Middle frontal gyrus (tissue), 1 donor: ENCODE results near the gene PLCH2.
"Not testable (repeated sequence)": the region's sequence is repeated elsewhere in the genome, so short reads cannot be mapped to it uniquely, and the experiment has no call there.

Experiments
- DNase-seq: peaks from one replicate; pipeline ENCODE4 v3.0.0-alpha.2; 2015; ENCODE audit warnings: low spot score; ENCODE audit errors: extremely low spot score

The PLCH2 gene

GRCh38 chr1:2476061-2476999 is at the start of gene PLCH2:
PLCH2 (plus strand) TSS chr1:2476289; CDS start chr1:2476589, 300 bp downstream.
- no peak for DNase-seq

GRCh38 chr1:2426540-2426939 is 49.5 kb upstream of the PLCH2 start:
- no peak for DNase-seq

GRCh38 chr1:2427051-2427450 is 49.0 kb upstream of the PLCH2 start:
- no peak for DNase-seq

- no peak for DNase-seq
These were observed 48.1 kb upstream of the PLCH2 start for GRCh38 chr1:2427976-2428375.

- no peak for DNase-seq
These were observed 47.6 kb upstream of the PLCH2 start for GRCh38 chr1:2428490-2428889.

GRCh38 chr1:2429780-2430591 is 46.1 kb upstream of the PLCH2 start:
- DNase-seq = no peak

- no peak for DNase-seq
These were observed 45.5 kb upstream of the PLCH2 start for GRCh38 chr1:2430592-2430973.

GRCh38 chr1:2431103-2431502 is 45.0 kb upstream of the PLCH2 start:
- no peak for DNase-seq

GRCh38 chr1:2431518-2431917 is 44.6 kb upstream of the PLCH2 start:
- no peak for DNase-seq

GRCh38 chr1:2432441-2432844 is 43.6 kb upstream of the PLCH2 start:
- no peak for DNase-seq

- no peak for DNase-seq
These were observed 42.9 kb upstream of the PLCH2 start for GRCh38 chr1:2433196-2433595.

GRCh38 chr1:2433936-2434655 is 42.0 kb upstream of the PLCH2 start:
- no peak for DNase-seq

GRCh38 chr1:2435091-2435490 is 41.0 kb upstream of the PLCH2 start:
- DNase-seq = no peak

- no peak for DNase-seq
These were observed 40.2 kb upstream of the PLCH2 start for GRCh38 chr1:2435746-2436355.

GRCh38 chr1:2436876-2437275 is 39.2 kb upstream of the PLCH2 start:
- DNase-seq = no peak

GRCh38 chr1:2437617-2438016 is 38.5 kb upstream of the PLCH2 start:
- no peak for DNase-seq

GRCh38 chr1:2438038-2438437 is 38.1 kb upstream of the PLCH2 start:
- no peak for DNase-seq

- DNase-seq = no peak
These were observed 37.4 kb upstream of the PLCH2 start for GRCh38 chr1:2438641-2439040.

- no peak for DNase-seq
These were observed 36.7 kb upstream of the PLCH2 start for GRCh38 chr1:2439369-2439768.

- not testable (repeated sequence) for DNase-seq
These were observed 35.7 kb upstream of the PLCH2 start for GRCh38 chr1:2440346-2440745.

- no peak for DNase-seq
These were observed 34.3 kb upstream of the PLCH2 start for GRCh38 chr1:2441746-2442145.
